Activated T-cell treated with anti-CD3 and anti-CD28 coated beads for 48 hours (primary cell): ENCODE measurements around the gene DMGDH.
"Not testable (repeated sequence)": the region's sequence is repeated elsewhere in the genome, so short reads cannot be mapped to it uniquely, and the experiment has no call there.

ENCODE experiments used
- DNase-seq: peaks from one replicate; pipeline ENCODE4 v3.0.0-alpha.2; 2020; ENCODE audit warnings: low read depth

Gene DMGDH

GRCh38 chr5:79011219-79011836 lies 58.1 kb downstream of the DMGDH start:
- DNase-seq, result no peak

DNA sequence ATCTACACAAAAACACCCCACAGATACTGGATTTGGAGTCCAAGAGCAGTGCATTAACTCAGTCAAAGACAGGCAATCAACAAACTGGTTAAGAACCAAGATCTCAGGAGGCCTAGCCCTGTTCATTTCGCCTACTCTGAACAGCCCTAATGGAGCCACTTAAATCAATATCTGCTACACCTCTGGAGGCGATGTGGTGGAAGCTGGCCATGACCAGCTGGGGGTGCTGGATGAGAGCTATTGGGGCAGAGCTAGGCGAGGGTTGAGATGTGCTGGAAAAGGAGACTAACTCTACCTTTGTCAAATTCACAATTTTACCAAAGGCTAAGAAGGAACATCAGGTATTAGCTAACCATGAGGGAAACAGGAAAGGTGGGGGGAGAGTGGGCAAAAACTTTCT lies 61.1 kb downstream of the DMGDH start:
- no peak for DNase-seq

DNA sequence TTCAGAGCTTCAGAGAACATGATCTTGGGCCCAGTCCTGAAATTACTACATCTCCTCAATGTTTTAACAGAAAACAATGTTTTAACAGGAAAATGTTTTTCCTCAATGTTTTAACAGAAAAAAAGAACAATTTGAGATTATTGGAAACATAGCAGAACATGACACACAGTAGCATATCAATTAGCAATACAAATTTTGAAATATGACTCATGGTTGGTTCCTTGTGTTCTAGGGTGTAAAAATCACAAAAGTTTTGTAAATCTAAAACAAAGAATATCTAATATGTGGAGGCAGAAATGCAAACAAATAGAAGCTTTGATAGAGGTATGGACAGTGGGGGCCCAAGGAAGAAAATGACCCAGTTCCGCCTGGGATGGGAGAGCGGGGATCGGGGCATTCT lies 61.6 kb downstream of the DMGDH start:
- no peak for DNase-seq

- no peak for DNase-seq
These were observed 63.4 kb downstream of the DMGDH start for GRCh38 chr5:79005936-79006631.

GRCh38 chr5:79005151-79005550 lies 64.3 kb downstream of the DMGDH start:
- DNase-seq, result no peak

DNA sequence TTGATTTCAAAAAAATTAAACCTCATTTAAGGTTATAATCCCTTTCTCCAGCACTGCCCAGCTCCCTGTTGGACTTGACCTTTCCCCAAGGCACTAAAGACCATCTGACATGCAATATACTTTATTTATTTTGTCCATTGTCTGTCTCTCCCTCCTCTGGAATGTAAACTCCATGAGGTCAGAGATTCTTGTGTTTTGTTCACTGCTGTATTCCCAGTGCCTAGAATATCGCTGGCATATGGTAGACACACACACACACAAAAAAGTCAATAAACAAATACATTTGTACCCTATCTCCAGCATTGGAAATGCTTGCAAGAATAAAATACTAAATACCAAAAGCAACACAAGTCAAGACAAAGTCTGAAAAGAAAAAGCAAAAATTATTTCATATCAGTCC lies 67.1 kb downstream of the DMGDH start:
- no peak for DNase-seq

GRCh38 chr5:79001471-79001870 lies 68.0 kb downstream of the DMGDH start:
- DNase-seq, result no peak

DNA sequence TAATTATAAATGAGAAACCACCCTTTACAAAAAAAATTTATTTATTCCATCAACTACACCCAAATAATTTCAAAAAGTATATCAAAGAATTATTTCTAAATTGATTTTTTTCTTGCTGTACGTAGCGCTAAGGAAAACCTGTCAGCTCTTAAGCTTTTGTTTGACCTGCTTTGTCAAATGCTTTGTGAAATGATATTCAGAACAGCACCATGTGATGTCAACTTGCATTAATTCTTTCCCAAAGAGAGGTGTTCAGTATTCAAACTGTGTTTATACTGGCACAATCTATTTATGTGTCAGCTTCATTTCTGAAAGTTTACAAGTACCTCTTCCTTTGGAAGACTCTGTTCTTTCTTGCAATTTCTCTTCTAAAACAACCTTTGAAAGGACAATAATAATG lies 72.4 kb downstream of the DMGDH start:
- no peak for DNase-seq

- DNase-seq, result no peak
These were observed 73.9 kb downstream of the DMGDH start for GRCh38 chr5:78995521-78996007.

GRCh38 chr5:78993165-78993564 lies 76.3 kb downstream of the DMGDH start:
- no peak for DNase-seq

DNA sequence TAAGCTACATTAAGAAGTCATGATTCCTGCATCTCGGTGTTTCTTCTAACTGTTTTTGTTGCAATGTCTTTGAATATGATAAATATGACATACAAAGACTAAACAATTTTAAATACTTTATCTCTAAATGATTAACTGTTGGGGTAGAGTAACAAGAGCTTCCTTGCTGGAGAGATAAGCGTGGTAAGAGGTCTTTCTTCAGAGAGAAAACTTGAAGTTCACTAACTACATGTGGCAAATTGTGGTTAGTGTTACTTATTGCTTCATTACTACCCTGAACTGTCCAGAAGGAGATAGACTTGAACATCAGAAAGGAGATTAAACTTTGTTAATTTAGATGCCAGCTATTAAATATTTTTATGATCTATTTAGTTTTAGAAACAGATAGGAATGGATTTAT lies 77.3 kb downstream of the DMGDH start:
- DNase-seq, result no peak

DNA sequence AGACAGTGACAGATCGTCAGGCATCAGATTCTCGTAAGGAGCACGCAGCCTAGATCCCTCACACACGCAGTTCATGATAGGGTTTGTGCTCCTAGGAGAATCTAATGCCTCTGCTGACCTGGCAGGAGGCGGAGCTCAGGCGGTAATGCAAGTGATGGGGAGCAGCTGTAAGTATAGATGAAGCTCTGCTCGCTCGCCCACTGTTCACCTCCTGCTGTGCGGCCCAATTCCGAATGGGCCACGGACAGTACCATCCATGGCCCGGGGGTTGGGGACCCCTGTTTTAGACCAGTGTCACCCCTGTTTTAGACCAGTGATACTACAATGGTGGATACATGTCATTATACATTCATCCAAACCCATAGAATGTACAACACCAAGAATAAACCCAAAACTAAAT lies 80.4 kb downstream of the DMGDH start:
- no peak for DNase-seq

DNA sequence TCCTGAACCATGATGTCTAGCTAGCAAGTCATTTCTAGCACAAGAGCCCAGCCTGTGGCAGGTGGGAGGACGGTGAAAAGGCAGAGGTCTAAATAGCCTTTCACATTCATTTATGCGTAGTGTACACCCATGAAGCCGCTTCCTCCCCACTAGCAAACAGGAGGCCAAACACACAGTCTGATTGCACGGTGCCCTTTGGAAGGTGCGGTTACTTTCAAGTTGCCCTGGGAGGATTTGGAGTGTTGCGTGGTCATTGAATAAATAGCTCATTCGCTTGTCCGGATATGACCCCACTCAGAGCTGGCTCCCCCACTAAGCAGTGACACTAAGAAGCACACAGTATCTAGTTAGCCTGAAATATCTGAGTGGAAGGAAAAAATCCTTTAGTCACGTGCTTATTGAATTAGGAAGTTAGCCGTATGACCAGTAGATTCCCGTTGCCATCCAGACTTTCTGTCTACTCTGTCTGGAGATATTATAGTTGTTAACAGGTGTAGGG lies 83.7 kb downstream of the DMGDH start:
- DNase-seq, result peak; percentile 55

- peak; percentile 56 for DNase-seq
These were observed 84.3 kb downstream of the DMGDH start, which contains the start of gene ARSB for GRCh38 chr5:78985116-78985724. TSS of gene ARSB (minus strand) at chr5:78985310. CDS start at chr5:78985248, 62 bp downstream.

DNA sequence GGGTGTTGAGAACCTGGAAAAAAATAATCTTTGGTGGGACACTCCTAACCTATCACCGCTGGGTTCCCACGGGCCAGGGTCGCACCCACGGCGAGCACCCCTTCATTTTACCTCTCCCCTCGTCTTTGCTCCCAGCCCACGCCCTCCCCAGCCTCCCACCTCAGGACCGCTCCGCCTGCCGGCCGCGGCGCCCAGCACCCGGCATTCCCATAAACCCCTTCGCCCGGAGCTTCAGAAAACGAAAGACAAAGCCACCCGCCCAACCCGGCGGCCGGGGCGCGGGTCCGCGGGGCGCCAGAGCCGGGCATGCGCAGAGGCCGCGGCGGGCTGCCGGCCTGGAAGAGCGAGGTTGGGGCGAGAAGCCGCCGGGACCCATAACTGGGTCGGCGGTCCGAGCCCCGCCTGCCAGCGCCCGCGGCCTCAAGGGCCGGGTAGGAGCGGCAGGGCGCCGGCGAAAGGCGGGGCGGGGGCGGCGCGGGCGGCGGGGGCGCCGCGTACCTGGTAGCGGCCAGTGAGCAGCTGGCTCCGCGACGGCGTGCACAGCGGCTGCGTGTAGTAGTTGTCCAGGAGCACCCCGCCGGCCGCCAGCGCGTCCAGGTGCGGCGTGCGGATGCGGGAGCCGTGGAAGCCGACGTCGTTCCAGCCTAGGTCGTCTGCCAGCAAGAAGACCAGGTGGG lies 84.9 kb downstream of the DMGDH start:
- peak; percentile 77 for DNase-seq

DNA sequence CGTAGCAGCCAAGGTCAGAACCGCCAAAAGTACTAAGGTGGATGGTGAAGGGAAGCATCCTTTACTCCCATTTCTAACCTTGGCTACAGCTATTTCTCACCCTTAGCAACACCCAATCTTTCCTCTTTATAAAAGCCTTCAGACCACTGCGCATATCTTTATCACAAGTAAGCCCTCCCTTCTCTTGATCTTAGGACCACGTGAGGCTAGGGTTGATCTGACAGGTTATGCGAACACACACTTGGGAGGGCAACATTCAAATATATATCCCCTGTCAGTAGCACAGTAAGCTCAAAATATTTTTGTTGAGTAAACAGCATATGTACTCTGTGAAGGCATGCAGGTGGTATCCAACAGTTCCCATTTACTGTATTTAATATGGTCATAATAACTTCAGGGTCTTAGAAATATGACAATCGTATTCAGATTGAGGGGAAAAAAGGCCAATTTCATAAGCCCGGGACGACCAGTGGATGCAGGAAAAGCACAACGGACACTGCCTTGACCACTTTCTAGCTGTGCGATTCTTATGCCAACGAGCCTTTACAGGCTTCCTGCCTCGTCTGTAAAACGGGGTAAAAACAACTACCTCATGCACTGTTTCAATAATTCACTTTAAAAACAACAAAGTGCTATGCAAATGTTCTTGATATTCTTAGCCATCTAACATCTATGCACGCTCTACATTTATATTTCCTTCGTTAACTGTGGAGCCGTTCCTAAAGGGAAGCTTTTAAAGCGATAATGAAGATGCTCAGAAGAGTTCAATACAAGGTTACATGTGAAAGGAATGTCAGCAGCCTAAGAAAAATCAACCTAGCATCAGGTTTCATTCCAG lies 85.7 kb downstream of the DMGDH start:
- DNase-seq, result no peak

DNA sequence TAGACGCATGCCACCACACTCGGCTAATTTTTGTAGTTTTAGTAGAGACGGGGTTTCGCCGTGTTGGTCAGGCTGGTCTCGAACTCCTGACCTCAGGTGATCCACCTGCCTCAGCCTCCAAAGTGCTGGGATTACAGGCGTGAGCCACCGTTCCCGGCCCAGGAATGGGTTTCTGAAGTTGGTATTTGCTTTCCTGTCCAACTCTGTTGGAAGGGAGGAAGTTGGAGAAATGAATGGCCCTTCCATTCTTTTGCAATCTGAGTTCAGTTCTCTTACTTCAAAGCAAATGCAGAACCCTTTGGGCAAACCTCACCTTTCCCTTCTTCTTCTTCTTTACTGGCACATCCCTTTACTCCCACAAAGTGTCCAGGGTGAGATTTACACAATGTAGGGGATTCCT lies 86.3 kb downstream of the DMGDH start:
- DNase-seq, result not testable (repeated sequence)

DNA sequence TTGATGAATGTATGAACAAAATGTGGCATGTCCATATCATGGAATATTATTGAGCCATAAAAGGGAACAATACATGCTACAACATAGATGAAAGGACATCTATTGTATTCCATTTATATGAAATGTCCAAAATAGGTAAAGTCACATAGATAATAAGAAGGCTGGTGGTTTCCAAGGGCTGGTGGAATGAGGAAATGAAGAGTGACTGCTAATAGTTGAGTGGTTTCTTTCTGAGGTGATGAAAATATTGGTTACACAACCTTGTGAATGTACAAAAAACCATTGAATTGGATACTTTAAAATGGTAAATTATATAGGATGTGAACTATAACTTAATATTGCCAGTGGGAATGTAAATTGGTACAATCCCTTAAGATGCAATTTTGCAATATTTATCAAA lies 89.6 kb downstream of the DMGDH start:
- no peak for DNase-seq

GRCh38 chr5:78979117-78979742 lies 90.2 kb downstream of the DMGDH start:
- no peak for DNase-seq

DNA sequence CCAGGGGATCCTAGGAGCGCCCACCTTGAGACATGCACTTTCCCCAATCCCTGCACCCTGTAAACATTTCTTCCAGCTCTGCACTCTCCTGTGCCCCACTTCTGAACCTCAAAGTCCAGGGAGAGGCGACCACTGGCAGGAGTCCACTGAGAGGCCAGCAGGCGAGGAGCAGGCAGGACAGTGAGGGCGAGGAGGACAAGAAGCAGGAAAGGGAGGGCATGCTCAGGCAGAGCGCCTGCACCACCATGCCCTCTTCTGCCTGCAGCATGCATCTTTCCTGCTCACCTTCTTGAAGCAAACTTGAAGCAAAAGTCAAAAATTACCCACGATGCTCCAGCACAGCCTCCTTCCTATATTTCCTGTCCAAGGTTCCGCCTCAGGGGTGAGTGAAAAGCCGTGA lies 94.4 kb downstream of the DMGDH start:
- no peak for DNase-seq

GRCh38 chr5:78974601-78975000 lies 94.9 kb downstream of the DMGDH start:
- no peak for DNase-seq
